K562 (cell line): ENCODE data around the gene CSNK1A1. TPM values are rescaled to one million over a fixed set of nuclear protein-coding genes. Genes with fewer than 3 reads are reported as not detected.

ENCODE experiments used
- ATAC-seq: fragments of 200-7000 bp; cut with Tn5 transposase; 3 replicates; pipeline ENCODE4 v1.9.1; 2020; ENCODE audit warnings: moderate library complexity
- BruUV-seq: library from RNA; stranded (reverse); fragments of 400-500 nt; replicated peaks from 2 replicates; lab custom pipeline; 2021; lab: Mats Ljungman, UMichigan
- CTCF ChIA-PET: fragments of 300-600 bp; formaldehyde crosslinking; extraction: SDS; loops from one replicate; lab custom pipeline; 2021; ENCODE audit warnings: low intra/inter-chr PET ratio; lab: Yijun Ruan, JAX
- POLR2A ChIA-PET: fragments of 300-600, 350-650 bp; sonication (Branson Sonifier 250); formaldehyde crosslinking; extraction: SDS; loops from one replicate; lab custom pipeline; 2021; ENCODE audit warnings: antibody characterized with exemption, inconsistent platforms; lab: Yijun Ruan, JAX
- DNase-seq, 4 experiments: peaks; one replicate each; pipeline versions ENCODE4 v3.0.0 to v3.0.0-alpha.2; 2011 to 2018; ENCODE audit warnings: low spot score in 3 of 4, mixed read lengths in 3 of 4; ENCODE audit errors: extremely low read depth in 1 of 4
- FAIRE-seq: peaks from 2 replicates; lab custom pipeline; 2011; peaks lifted over from hg19 to GRCh38; lab: Jason Lieb, UNC
- H2AFZ ChIP-seq: 2 replicates; pipeline ENCODE4 v1.6.0; 2011; ENCODE audit warnings: low read depth, low read length, control low read depth, inconsistent platforms
- H3K27ac ChIP-seq: fragments of 200-600 bp; 3 replicates; pipeline ENCODE4 v1.8.0; 2011; ENCODE audit warnings: low read depth, mild to moderate bottlenecking, control low read depth, inconsistent platforms, low read length, moderate library complexity, mixed read lengths; ENCODE audit errors: extremely low read depth
- H3K27me3 ChIP-seq, 2 experiments: fragments of 300-600 bp in 1 of 2; 2 replicates in 1 of 2; 3 replicates in 1 of 2; pipeline versions ENCODE4 v1.6.0 to v1.8.0; 2011; ENCODE audit warnings: inconsistent platforms in 2 of 2, low read length in 2 of 2, mild to moderate bottlenecking in 1 of 2, mixed read lengths in 1 of 2, moderate library complexity in 1 of 2; ENCODE audit not compliant: control insufficient read depth in 2 of 2, insufficient read depth in 2 of 2
- H3K36me3 ChIP-seq: fragments of 300-600 bp; 3 replicates; pipeline ENCODE4 v1.8.0; 2011; ENCODE audit warnings: mild to moderate bottlenecking, low read length, inconsistent platforms; ENCODE audit not compliant: control insufficient read depth, insufficient read depth
- H3K4me1 ChIP-seq, 2 experiments: fragments of 200-600 bp in 1 of 2; replicated peaks in 1 of 2; 2 replicates in 1 of 2; 3 replicates in 1 of 2; pipeline versions ENCODE4 v1.5.1 to v1.8.0; 2011; ENCODE audit warnings: inconsistent platforms in 2 of 2, low read length in 2 of 2, mild to moderate bottlenecking in 1 of 2, mixed read lengths in 1 of 2, moderate library complexity in 1 of 2; ENCODE audit not compliant: control insufficient read depth in 2 of 2, insufficient read depth in 2 of 2
- H3K4me2 ChIP-seq: 2 replicates; pipeline ENCODE4 v1.6.1; 2011; ENCODE audit warnings: low read length, control low read depth, inconsistent platforms, mixed read lengths; ENCODE audit not compliant: insufficient read depth
- H3K4me3 ChIP-seq: fragments of 200-600 bp; sonication (generic), shearing (Covaris generic); 2 replicates; pipeline ENCODE4 v1.5.1; 2016; ENCODE audit warnings: control low read depth, inconsistent platforms
- H3K79me2 ChIP-seq: fragments of 200-600 bp; 3 replicates; pipeline ENCODE4 v1.8.0; 2011; ENCODE audit warnings: low read length, inconsistent platforms; ENCODE audit not compliant: control insufficient read depth, insufficient read depth
- H3K9ac ChIP-seq, 2 experiments: 2 replicates each; pipeline versions ENCODE4 v1.6.0 to v1.6.1; 2011; ENCODE audit warnings: low read depth in 2 of 2, low read length in 2 of 2, control low read depth in 1 of 2, inconsistent platforms in 1 of 2, mild to moderate bottlenecking in 1 of 2, mixed read lengths in 1 of 2; ENCODE audit not compliant: insufficient read depth in 1 of 2
- H3K9me1 ChIP-seq: one replicate; pipeline ENCODE4 v1.6.0; 2011; ENCODE audit warnings: inconsistent platforms, mild to moderate bottlenecking, low read length, moderate library complexity; ENCODE audit not compliant: control insufficient read depth, insufficient read depth
- H3K9me3 ChIP-seq: replicated peaks from 2 replicates; pipeline ENCODE4 v1.5.1; 2011; ENCODE audit warnings: low read depth, low read length, inconsistent platforms; ENCODE audit not compliant: control insufficient read depth, insufficient read depth
- H4K20me1 ChIP-seq: replicated peaks from 2 replicates; pipeline ENCODE4 v1.6.1; 2011; ENCODE audit warnings: low read length, inconsistent platforms, mixed read lengths; ENCODE audit not compliant: control insufficient read depth, insufficient read depth
- ADNP ChIP-seq: fragments of 200-800 bp; sonication (Bioruptor generic); IDR thresholded peaks from 2 replicates; pipeline ENCODE4 v1.6.1; 2016; ENCODE audit warnings: missing genetic modification characterization, missing compliant biosample characterization
- ATF1 ChIP-seq, 2 experiments: fragments of 450-650 bp in 1 of 2; IDR thresholded peaks; 2 replicates each; pipeline ENCODE4 v1.6.1; 2016; ENCODE audit warnings: missing compliant biosample characterization in 1 of 2, missing genetic modification characterization in 1 of 2
- ETV6 ChIP-seq, 3 experiments: fragments of 150-350 bp in 1 of 3; sonication (generic) in 1 of 3; formaldehyde crosslinking in 1 of 3; IDR thresholded peaks; 2 replicates each; pipeline versions ENCODE4 v1.6.1 to v1.8.0; 2014 to 2022; ENCODE audit warnings: borderline replicate concordance in 2 of 3, low read depth in 2 of 3, antibody characterized with exemption in 1 of 3, low read length in 1 of 3, mild to moderate bottlenecking in 1 of 3, missing genetic modification reagents in 1 of 3
- GTF2A2 ChIP-seq: IDR thresholded peaks from 2 replicates; pipeline ENCODE4 v1.6.1; 2016; ENCODE audit warnings: mild to moderate bottlenecking, missing genetic modification characterization, missing compliant biosample characterization
- MED1 ChIP-seq: sonication (generic); formaldehyde crosslinking; IDR thresholded peaks from 2 replicates; pipeline ENCODE4 v1.8.1; 2023; ENCODE audit warnings: missing genetic modification reagents, borderline replicate concordance
- NCOA2 ChIP-seq, 2 experiments: fragments of 450-650 bp; IDR thresholded peaks; 2 replicates each; pipeline ENCODE4 v1.6.1; 2018; ENCODE audit warnings: mild to moderate bottlenecking in 2 of 2, moderate library complexity in 1 of 2; ENCODE audit not compliant: partially characterized antibody in 2 of 2
- RFX5 ChIP-seq: IDR thresholded peaks from 2 replicates; pipeline ENCODE4 v1.6.1; 2011; ENCODE audit warnings: low read depth, mild to moderate bottlenecking, improper control_type of control experiment, low read length
- RHOXF2B ChIP-seq: fragments of 250-450 bp; sonication (Bioruptor Pico); conservative IDR thresholded peaks from 2 replicates; pipeline ENCODE4 v1.5.1; 2021
- SREBF2 ChIP-seq: sonication (generic); formaldehyde crosslinking; IDR thresholded peaks from 2 replicates; pipeline ENCODE4 v1.4.0; 2020; ENCODE audit warnings: mild to moderate bottlenecking, missing genetic modification reagents
- ZFPM2 ChIP-seq: fragments of 250-450 bp; sonication (Bioruptor Pico); IDR thresholded peaks from 2 replicates; pipeline ENCODE4 v1.5.1; 2022; ENCODE audit warnings: mild to moderate bottlenecking
- ZNF584 ChIP-seq: fragments of 200-800 bp; sonication (Bioruptor generic); IDR thresholded peaks from 2 replicates; pipeline ENCODE4 v1.6.1; 2016; ENCODE audit warnings: low read depth, mild to moderate bottlenecking, missing genetic modification characterization, missing compliant biosample characterization
- WGBS: fragments of 100-300 bp; shearing (Covaris generic); methylation state at CpG from one replicate; pipeline ENCODE4 v1.1.6; 2016; ENCODE audit warnings: low coverage, mixed read lengths; ENCODE audit not compliant: insufficient coverage; ENCODE audit errors: missing lambda C conversion rate; 5-methylcytosine and 5-hydroxymethylcytosine counted together
- in situ Hi-C: fragments of 300-500 bp; cut with MboI; formaldehyde crosslinking; loops from 4 replicates; pipeline ENCODE4 v1.15.0; 2018; ENCODE audit warnings: inconsistent platforms, mixed read lengths
- intact Hi-C: fragments of 100-400 bp; cut with micrococcal nuclease; formaldehyde crosslinking; loops from 2 replicates; pipeline ENCODE4 v1.14.2; 2022
- polyA plus RNA-seq, 8 experiments: library from polyadenylated mRNA; depleted of rRNA in 4 of 8; stranded (reverse) in 5 of 8; unstranded in 3 of 8; fragments of >200 nt; fragmentation: Nextera tagmentation in 2 of 8; fragmentation: Illumina TruSeq in 1 of 8; extraction: Ambion mirVana in 2 of 8; extraction: Trizol in 1 of 8; gene quantifications; 2 replicates each; pipeline versions ENCODE4 v1.2.1 to v1.2.3, GENCODE V29; 2011 to 2014; ENCODE audit warnings: inconsistent platforms in 1 of 8, missing spikeins in 1 of 8
- total RNA-seq, 7 experiments: library from RNA; depleted of rRNA in 6 of 7; stranded (reverse); fragments of >200 nt in 6 of 7; fragmentation: Illumina TruSeq in 2 of 7; extraction: Trizol in 2 of 7; gene quantifications; 2 replicates each; pipeline versions ENCODE4 v1.2.1 to v1.2.3, GENCODE V29; 2011 to 2021; ENCODE audit warnings: low replicate concordance in 1 of 7
- TF ChIP-seq, protein P1 (sequence below): fragments of 450-650 bp; IDR thresholded peaks from 2 replicates; pipeline ENCODE4 v1.7.0; 2016; ENCODE audit warnings: borderline replicate concordance

The CSNK1A1 gene
- total and polyA plus RNA-seq, 9 of the 15 experiments (the other 6 are each of a cell fraction or from before 2014, with no cell fraction given), result 49.1 to 196 (median 154) TPM

DNA sequence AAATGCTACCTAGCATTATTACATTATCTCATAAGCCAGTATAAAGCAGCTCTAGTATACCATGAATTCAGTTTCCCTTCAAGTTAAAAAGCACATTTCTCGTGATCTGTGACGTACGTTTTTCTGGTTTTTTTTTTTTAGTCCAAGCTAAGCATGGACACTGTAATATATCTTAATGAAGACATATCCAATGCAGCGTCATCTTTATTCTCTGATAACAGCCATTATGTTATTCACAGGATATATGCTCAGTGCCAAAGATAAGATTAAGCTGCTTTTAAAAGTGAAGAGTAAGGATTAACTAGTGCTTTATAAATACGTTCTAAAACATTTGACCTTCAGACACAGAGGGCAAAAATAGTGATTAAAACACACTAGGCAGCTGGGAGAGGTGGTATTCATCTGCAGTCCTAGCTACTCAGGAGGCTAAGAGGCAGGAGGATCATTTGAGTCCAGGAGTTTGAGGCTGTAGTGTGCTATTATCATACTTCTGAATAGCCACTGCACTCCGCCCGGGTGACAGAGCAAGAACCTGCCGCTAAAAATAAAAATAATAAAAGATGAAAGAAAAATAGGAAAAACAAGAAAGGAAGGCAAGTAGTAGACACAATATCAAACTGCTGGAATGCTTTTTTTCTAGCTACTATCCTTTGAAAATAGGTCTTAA is 7.7 kb downstream of the CSNK1A1 start (continued):
- TF ChIP-seq ETV6 (IDR thresholded peaks at IDR 0.05; ENCODE audit: borderline replicate concordance in 1 of 2, low read depth in 2 of 2, low read length in 1 of 2) (no peak), ETV6 (CRISPR knock-in tag; IDR thresholded peaks at IDR 0.05; ENCODE audit: borderline replicate concordance) (no peak), RHOXF2B (no peak), SREBF2 (CRISPR knock-in tag) (no peak)
- TF ChIP-seq, all 486 proteins: peak for 8

DNA sequence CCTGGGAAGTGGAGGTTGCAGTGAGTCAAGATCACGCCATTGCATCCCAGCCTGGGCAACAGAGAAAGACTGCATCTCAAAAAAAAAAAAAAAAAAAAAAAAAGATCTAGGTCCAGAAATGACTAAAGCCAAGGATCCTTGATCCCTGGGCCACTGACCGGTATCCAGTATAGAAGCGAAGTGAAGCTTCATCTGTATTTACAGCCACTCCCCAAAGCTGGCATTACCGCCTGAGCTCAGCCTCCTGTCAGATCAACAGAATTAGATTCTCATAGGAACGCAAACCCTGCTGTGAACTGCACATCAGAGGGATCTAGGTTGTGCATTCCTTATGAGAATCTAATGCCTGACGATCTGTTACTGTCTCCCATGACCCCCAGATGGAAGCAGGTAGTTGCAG is 9.3 kb downstream of the CSNK1A1 start:
- POLR2A ChIA-PET, result interaction anchor here (0.6 to 2.0 kb wide), 3 partner anchors 8 to 96 kb away, joined by 3 to 8 read pairs (median 4); no protein-coding TSS in a partner anchor
- Histone ChIP-seq H3K27me3 (no peaks in the 10 kb centered on the region), H3K4me1 (peaks cover 9 to 20% of the 10 kb centered on the region in 2 experiments; a peak in 4 of 5 replicates), H3K9me1 (no peaks in the 10 kb centered on the region), H3K4me2 (no peak overlapping the region), H3K9me3 (no peaks in the 10 kb centered on the region), H3K27ac (no peak overlapping the region; the same call in 2 of the 3 replicates), H4K20me1 (peaks cover 25% of the 10 kb centered on the region), H3K79me2 (peaks cover 95% of the 10 kb centered on the region), H2AFZ (no peak overlapping the region), H3K4me3 (no peak overlapping the region), H3K36me3 (peaks cover 76% of the 10 kb centered on the region), H3K9ac (no peak overlapping the region)
- in situ Hi-C loops (no loop called here), intact Hi-C loops (no loop called here)
- ATAC-seq, result no peak
- no TSS peak for BruUV-seq
- no peak for FAIRE-seq
- no peak for DNase-seq
- CTCF ChIA-PET, result no interaction called here
- 89% methylated on average over 6 of the region's 6 CpGs for WGBS
- TF ChIP-seq ADNP (no peak), MED1 (CRISPR knock-in tag) (no peak), NCOA2 (IDR thresholded peaks at IDR 0.05; ENCODE audit: partially characterized antibody in 2 of 2) (no peak), ZNF584 (CRISPR knock-in tag) (no peak), ATF1 (CRISPR knock-in tag; IDR thresholded peaks at IDR 0.05) (no peak), ATF1 (tag; IDR thresholded peaks at IDR 0.05) (no peak), GTF2A2 (no peak), RFX5 (no peak), ZFPM2 (no peak)
- TF ChIP-seq, protein P1, sequence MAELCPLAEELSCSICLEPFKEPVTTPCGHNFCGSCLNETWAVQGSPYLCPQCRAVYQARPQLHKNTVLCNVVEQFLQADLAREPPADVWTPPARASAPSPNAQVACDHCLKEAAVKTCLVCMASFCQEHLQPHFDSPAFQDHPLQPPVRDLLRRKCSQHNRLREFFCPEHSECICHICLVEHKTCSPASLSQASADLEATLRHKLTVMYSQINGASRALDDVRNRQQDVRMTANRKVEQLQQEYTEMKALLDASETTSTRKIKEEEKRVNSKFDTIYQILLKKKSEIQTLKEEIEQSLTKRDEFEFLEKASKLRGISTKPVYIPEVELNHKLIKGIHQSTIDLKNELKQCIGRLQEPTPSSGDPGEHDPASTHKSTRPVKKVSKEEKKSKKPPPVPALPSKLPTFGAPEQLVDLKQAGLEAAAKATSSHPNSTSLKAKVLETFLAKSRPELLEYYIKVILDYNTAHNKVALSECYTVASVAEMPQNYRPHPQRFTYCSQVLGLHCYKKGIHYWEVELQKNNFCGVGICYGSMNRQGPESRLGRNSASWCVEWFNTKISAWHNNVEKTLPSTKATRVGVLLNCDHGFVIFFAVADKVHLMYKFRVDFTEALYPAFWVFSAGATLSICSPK, result no peak
